Fibroblast of peridontal ligament (primary cell): Measurements from ENCODE around the gene GNAT1.

Source experiments
- DNase-seq: peaks from one replicate; pipeline ENCODE4 v3.0.0-alpha.2; 2010; ENCODE audit errors: extremely low read depth

Gene GNAT1

DNA sequence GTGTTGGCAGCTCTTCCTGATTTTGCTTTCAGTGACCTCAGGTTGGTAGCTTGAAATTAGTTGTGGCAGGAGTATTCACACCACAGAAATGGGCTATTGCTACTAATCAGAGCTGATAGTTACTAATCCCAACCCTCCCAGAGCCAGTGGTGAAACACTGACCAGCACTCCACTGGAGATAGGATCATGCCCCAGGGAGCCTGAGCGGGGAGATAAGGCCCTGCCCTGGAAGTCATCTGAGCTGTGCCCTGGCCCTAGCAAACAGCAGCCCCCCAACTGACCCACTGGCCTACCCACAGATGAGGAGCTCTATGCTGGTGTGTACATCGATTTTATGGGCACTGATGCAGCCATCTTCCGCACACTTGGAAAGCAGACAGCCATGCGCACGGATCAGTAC lies 9.4 kb upstream of the GNAT1 start:
- no peak for DNase-seq

- no peak for DNase-seq
These were observed 8.8 kb upstream of the GNAT1 start for GRCh38 chr3:50182533-50183099.

DNA sequence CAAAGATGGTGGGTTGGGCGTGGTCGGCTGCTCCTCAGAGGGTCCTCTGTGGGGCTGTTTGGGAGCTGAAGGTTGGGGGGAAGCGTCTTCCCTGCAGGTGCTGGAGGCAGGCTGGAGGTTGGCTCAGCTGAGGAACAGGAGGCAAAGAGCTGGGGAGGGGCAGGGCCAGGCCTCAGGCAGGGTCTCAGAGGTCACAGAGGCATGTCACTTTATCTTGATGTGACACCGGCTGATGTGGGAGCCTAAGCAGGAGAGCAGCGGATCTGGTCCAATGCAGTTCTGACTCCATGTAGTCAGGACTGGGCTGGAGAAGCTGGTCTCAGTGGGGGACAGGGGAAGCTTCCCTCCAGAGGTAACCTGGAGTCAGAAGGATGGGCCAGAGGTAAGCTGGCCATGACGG lies 7.7 kb upstream of the GNAT1 start:
- DNase-seq: no peak

GRCh38 chr3:50184242-50184978 lies 7.0 kb upstream of the GNAT1 start:
- no peak for DNase-seq

DNA sequence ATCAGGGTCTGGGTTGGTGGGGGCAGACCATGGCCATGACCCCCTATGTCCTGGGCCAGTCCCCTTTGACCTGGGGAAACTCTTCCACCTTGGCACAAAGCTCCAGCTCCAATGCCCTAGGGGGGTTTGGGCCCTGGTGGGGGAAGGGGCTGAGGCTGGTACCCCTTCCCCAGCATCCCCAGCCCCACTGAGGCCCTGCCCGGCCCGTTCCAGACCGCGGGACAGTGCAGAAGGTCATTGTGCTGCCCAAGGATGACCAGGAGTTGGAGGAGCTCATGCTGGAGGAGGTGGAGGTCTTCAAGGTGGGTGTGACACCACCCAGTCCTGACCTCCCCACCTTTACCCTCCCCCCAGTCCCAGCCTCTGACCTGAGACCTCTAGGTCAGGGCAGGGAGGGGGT lies 6.2 kb upstream of the GNAT1 start:
- DNase-seq: no peak

DNA sequence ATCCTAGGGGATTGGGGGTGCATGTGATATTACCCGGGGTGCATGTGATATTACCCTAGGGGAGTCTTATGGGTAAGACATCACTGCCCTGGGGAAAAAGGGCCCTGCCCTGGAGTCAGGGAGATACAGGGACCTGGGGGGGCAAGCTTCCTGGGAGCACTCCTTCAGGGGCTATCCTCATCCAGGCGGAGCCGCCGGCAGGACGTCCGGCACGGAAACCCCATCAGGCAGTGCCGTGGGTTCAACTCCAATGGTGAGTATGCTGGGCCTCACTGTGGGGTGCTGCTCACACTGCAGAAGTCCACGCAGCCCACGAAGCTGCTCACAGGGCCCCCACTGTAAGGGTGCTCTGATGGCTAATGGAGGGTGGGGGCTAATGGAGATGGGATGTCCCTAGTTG lies 5.3 kb upstream of the GNAT1 start:
- DNase-seq: no peak

DNA sequence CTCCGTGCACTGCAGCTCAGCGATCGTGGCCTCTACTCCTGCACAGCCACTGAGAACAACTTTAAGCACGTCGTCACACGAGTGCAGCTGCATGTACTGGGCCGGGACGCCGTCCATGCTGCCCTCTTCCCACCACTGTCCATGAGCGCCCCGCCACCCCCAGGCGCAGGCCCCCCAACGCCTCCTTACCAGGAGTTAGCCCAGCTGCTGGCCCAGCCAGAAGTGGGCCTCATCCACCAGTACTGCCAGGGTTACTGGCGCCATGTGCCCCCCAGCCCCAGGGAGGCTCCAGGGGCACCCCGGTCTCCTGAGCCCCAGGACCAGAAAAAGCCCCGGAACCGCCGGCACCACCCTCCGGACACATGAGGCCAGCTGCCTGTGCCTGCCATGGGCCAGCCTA lies 3.7 kb upstream of the GNAT1 start:
- DNase-seq: no peak

DNA sequence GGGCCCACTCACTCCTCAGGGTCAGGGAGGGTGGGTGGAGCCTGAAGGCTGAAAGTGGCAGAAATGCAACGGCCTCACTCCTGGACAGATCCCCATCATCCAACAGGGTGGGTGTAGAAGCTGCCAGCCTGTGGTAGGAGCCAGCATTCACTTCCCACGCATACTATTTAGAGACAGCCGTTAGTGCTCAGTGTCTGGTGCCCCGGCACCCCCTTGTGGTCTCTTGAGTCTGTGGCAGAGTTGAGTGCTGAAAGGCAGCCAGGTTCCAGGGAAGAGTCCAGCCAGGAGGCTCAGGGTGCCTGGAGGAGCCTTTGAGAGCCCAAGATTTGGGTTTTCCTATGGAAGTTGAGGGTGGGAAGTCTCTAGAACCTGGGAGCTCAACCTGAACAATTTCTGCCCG lies 2.1 kb upstream of the GNAT1 start:
- DNase-seq: peak; percentile 86

- no peak for DNase-seq
These were observed 1.4 kb upstream of the GNAT1 start for GRCh38 chr3:50189989-50190388.

DNA sequence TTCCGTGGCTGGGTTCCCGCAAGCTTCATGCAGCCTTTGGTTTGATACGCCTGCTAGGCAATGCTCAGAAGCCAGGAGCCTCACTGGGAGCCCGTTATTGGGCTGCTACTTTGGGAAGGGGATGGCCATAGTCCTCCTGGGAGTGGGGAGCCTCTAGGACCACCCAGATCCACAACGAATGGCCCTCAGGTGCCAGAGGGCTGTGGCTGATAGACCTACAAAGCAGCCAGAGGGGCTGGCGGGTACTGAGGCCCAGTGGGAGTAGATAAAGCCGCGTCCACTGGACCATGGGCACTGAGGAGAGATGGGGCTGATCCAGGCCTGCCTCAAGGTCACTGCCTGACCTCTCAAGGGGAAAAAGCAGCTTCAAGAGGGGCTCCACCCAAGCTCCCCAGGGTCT lies 714 bp downstream of the GNAT1 start:
- DNase-seq: no peak

- DNase-seq: peak; percentile 55
These were observed 1.3 kb downstream of the GNAT1 start for GRCh38 chr3:50192689-50193141.

GRCh38 chr3:50193286-50193685 lies 1.9 kb downstream of the GNAT1 start:
- DNase-seq: no peak

GRCh38 chr3:50193746-50194127 lies 2.3 kb downstream of the GNAT1 start:
- no peak for DNase-seq

DNA sequence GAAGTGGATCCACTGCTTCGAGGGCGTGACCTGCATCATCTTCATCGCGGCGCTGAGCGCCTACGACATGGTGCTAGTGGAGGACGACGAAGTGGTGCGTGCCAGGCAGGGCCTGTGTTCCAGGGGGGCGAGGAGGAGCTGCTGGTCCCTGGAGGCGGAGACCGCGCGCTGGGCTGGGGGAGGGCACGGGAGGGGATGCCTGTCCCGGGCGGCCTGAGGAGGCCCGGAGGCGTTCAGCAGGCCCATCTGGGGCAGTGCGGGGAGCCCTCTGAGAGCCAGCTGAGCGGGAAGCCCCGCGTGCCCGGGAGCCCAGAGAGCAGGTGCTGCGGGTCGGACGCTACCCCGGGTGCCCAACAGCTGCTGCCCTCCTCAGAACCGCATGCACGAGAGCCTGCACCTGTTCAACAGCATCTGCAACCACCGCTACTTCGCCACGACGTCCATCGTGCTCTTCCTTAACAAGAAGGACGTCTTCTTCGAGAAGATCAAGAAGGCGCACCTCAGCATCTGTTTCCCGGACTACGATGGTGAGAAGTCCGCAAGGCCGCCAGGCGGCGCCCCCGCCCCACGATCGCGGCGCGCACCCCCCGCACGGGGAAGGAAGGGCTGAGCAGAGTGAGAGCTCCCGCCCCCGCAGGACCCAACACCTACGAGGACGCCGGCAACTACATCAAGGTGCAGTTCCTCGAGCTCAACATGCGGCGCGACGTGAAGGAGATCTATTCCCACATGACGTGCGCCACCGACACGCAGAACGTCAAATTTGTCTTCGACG lies 2.9 kb downstream of the GNAT1 start:
- peak; percentile 52 for DNase-seq

GRCh38 chr3:50194903-50195500 lies 3.6 kb downstream of the GNAT1 start:
- DNase-seq: no peak

DNA sequence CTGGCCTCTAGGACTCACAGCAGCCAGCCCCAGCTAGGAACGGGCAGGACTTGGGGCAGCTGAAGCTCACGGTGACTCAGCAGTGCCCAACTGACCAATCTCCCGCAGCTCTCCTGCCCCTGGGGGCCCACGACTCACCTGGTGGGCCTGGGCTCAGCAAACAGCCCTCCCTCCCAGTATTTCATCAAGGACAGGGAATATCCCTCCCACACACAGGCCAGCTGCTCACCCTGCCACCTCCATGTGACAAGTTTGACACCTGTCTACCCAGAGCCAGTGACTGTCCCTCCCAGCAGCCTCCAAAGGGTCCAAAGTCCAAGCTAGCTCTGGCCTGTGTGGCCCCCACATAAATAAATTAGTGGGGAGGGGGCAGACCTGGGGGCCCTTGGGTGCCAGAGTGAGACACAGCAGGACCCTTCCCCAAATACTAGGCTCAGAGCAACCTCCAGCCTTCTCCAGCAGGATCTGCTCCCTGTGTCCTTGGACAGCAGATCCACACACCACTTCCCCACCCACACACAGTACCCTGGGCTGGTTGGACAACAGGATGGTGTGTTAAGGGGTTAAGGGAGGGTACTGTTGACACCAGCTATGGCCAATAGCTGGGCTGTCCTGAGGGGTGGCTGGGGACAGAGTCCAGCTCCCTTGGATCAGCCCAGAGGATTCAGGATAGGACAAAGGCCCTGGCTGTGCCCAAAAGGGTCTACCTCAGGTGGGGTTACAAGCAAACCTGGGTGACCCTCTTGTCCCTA lies 4.3 kb downstream of the GNAT1 start:
- DNase-seq: no peak

DNA sequence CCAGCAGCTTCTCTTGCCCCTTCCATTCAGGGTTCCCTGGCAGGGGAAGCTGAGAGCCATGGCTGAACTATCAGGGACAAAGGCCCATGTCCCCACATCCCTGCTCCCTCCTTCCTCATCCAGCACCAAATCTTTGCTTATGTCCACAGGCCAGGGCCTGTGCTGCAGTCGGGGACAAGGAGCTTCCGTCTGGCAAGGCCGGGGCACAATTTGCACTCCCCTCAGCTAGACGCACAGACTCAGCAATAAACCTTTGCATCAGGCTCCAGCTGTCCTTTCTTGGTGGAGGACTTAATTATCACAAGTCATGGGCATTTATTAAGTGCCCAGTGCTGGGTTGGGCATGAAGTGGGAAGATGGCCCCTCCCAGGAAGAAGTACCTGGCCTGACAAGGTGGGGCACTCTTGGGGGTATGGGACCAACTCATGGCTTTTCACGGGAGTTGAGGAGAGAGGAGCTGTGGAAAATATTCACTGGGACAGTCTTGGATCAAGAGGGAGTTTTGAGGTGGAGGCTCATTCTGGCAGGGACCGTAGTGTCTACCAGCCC lies 4.9 kb downstream of the GNAT1 start:
- DNase-seq: no peak

- DNase-seq: no peak
These were observed 10.3 kb downstream of the GNAT1 start for GRCh38 chr3:50201573-50202315.

GRCh38 chr3:50202353-50203112 lies 11.1 kb downstream of the GNAT1 start:
- no peak for DNase-seq
